Vagina (tissue), 2 donors: Measurements from ENCODE around the gene ENTPD2. TPM values are rescaled to one million over a fixed set of nuclear protein-coding genes. Genes with fewer than 3 reads are reported as not detected.

Experiments used
- DNase-seq, 2 donors: peaks; one replicate each; pipeline ENCODE4 v3.0.0-alpha.2; 2017; ENCODE audit errors: extremely low spot score in 2 of 2
- H3K27ac ChIP-seq: fragments of 200-600 bp; sonication (generic); one replicate; pipeline ENCODE4 v1.5.1; 2019
- H3K27me3 ChIP-seq: fragments of 200-600 bp; sonication (generic); one replicate; pipeline ENCODE4 v1.5.1; 2019
- H3K36me3 ChIP-seq, 2 donors: fragments of 200-600 bp; sonication (generic); one replicate each; pipeline ENCODE4 v1.5.1; 2017 to 2019
- H3K4me1 ChIP-seq: fragments of 200-600 bp; sonication (generic); one replicate; pipeline ENCODE4 v1.5.1; 2019
- H3K4me3 ChIP-seq, 2 donors: fragments of 200-600 bp; sonication (generic); 1 replicate in 1 of 2; 2 replicates in 1 of 2; pipeline ENCODE4 v1.5.1; 2016 to 2019
- H3K9me3 ChIP-seq: fragments of 200-600 bp; sonication (generic); one replicate; pipeline ENCODE4 v1.5.1; 2019
- POLR2A ChIP-seq, 2 donors: fragments of 450-650 bp; IDR thresholded peaks; one replicate each; pipeline ENCODE4 v1.6.1; 2017; ENCODE audit warnings: antibody characterized with exemption in 2 of 2, mild to moderate bottlenecking in 2 of 2, moderate library complexity in 2 of 2
- POLR2AphosphoS5 ChIP-seq, 2 donors: sonication (generic); formaldehyde crosslinking; IDR thresholded peaks; one replicate each; pipeline ENCODE4 v1.9.0; 2017; ENCODE audit warnings: antibody characterized with exemption in 2 of 2, mild to moderate bottlenecking in 2 of 2, low read depth in 1 of 2; ENCODE audit not compliant: insufficient read depth in 1 of 2
- intact Hi-C: fragments of 100-400 bp; cut with DNase I; formaldehyde crosslinking; loops from one replicate; pipeline ENCODE4 v1.15.1; 2023
- total RNA-seq: library from RNA; depleted of rRNA; stranded (reverse); fragments of >200 nt; gene quantifications from one replicate; pipeline ENCODE4 v1.2.3, GENCODE V29; 2016
- TF ChIP-seq, protein P1 (sequence below), 3 experiments: fragments of 450-650 bp in 2 of 3; fragments of 200-600 bp in 1 of 3; sonication (generic) in 1 of 3; IDR thresholded peaks; one replicate each; pipeline ENCODE4 v1.5.1; 2017 to 2019; ENCODE audit warnings: antibody characterized with exemption in 3 of 3, mild to moderate bottlenecking in 2 of 3, moderate library complexity in 2 of 3

Gene ENTPD2
- total RNA-seq, 1 donor from 2014 or later, result 4.9 TPM

DNA sequence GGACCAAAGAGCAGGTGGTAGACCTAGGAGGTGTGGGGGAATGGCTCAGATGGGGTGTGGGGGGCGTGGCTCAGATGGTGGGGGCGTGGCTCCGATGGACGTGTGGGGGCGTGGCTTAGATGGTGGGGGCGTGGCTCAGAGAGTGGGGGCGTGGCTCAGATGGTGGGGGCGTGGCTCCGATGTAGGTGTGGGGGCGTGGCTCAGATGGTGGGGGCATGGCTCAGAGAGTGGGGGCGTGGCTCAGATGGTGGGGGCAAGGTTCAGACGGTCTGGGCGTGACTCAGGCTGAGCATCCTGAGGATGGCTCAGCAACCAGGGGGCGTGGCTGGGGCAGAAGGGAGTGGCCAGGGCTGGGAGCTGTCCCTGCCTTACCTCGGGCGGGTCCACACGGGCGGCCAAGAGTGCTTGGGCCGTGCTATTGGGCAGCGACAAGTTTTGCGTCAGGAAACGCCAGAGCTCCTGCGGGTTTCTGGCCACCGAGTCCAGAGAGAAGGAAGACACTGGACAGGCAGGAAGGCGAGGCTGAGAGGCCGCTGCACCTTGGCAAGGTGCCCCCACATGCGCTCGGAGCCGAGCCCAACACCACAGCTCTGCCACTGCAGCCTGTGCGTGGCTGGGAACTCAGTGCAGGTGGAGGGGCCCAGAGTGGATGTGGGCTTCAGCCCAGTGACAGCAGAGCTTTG, 31.7 kb downstream of the ENTPD2 start:
- Histone ChIP-seq H3K9me3 (no peaks in the 10 kb centered on the region), H3K27ac (no peak overlapping the region), H3K4me1 (peaks cover 20% of the 10 kb centered on the region), H3K4me3 (no peak overlapping the region), H3K27me3 (no peaks in the 10 kb centered on the region), H3K36me3 (peaks cover 0 to 5% of the 10 kb centered on the region in 2 donors)
- no peak for DNase-seq
- no peak for TF ChIP-seq POLR2AphosphoS5 (IDR thresholded peaks at IDR 0.05; ENCODE audit: insufficient read depth in 1 of 2, low read depth in 1 of 2)
- TF ChIP-seq, protein P1, sequence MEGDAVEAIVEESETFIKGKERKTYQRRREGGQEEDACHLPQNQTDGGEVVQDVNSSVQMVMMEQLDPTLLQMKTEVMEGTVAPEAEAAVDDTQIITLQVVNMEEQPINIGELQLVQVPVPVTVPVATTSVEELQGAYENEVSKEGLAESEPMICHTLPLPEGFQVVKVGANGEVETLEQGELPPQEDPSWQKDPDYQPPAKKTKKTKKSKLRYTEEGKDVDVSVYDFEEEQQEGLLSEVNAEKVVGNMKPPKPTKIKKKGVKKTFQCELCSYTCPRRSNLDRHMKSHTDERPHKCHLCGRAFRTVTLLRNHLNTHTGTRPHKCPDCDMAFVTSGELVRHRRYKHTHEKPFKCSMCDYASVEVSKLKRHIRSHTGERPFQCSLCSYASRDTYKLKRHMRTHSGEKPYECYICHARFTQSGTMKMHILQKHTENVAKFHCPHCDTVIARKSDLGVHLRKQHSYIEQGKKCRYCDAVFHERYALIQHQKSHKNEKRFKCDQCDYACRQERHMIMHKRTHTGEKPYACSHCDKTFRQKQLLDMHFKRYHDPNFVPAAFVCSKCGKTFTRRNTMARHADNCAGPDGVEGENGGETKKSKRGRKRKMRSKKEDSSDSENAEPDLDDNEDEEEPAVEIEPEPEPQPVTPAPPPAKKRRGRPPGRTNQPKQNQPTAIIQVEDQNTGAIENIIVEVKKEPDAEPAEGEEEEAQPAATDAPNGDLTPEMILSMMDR (IDR thresholded peaks at IDR 0.05), result no peak
- TF ChIP-seq POLR2A (IDR thresholded peaks at IDR 0.05), result no peak
- intact Hi-C loops, result no loop called here

DNA sequence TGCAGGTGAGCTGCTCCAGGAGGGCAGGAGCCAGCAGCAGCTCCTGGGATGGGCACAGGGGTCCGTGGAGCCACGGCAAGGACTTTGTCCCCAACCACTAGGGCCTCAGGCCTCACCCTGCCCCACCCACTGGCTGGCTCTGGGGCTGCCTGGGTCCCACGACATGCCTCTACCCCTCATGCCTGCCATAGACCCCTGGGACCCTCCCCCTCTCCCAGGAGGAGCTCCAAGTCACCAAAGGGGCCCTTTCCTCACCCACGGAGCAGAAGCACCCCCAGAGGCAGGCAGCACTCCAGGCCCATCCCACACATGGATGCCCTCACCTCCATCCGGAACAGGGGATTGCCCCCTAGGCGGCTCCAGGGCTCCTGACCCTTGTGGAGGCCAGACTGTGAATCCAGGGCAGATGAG, 32.3 kb downstream of the ENTPD2 start:
- no peak overlapping the region for H3K4me3 ChIP-seq
- no peaks in the 10 kb centered on the region for H3K9me3 ChIP-seq
- no peaks in the 10 kb centered on the region for H3K27me3 ChIP-seq
- peaks cover 0 to 11% of the 10 kb centered on the region in 2 donors for H3K36me3 ChIP-seq
- no peak for DNase-seq
- intact Hi-C loops, result no loop called here
- peaks cover 14% of the 10 kb centered on the region for H3K4me1 ChIP-seq
- no peak overlapping the region for H3K27ac ChIP-seq
- TF ChIP-seq, protein P1 (IDR thresholded peaks at IDR 0.05), result no peak
- TF ChIP-seq POLR2AphosphoS5 (IDR thresholded peaks at IDR 0.05; ENCODE audit: insufficient read depth in 1 of 2, low read depth in 1 of 2), result no peak
- no peak for TF ChIP-seq POLR2A (IDR thresholded peaks at IDR 0.05)

DNA sequence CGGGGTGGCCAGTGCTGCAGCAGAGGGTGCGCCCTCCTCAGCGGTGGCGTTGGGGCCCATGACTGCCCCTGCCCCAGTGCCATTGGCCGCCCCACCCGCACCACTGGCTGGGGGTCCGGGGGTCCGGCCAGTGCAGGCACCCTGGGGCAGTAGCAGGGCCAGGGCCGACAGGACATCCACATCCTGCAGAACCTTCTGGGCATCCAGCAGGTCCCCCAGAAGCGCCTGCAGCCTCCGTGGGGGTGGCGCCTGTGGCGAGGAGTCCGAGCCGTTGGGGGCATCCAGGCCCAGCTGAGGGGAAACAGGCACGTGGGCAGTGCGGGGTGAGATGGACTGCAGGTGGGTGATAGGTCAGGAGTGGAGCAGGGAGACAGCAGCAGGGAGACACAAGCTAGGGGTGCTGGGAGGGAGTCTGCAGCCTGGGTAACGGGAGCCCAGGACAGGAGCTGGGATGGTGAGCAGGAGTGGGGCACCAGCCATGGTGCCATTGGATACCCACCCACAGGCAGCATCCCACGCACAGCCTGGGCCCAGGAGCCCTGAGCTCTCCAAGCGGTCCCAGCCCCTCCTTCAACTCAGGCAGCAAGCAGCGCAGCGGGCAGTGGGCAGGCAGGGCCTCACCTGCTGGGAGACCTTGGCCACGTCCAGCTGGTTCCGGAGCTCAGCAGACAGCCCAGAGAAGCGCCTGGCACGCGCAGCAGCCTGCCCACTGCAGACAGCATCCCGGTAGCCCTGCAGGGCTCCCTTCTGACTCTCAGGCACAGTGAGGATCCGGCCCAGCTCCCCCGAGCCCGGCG, 32.9 kb downstream of the ENTPD2 start:
- no peak overlapping the region for H3K4me3 ChIP-seq
- TF ChIP-seq, protein P1 (IDR thresholded peaks at IDR 0.05), result no peak
- no peak for TF ChIP-seq POLR2A (IDR thresholded peaks at IDR 0.05)
- no peak for TF ChIP-seq POLR2AphosphoS5 (IDR thresholded peaks at IDR 0.05; ENCODE audit: insufficient read depth in 1 of 2, low read depth in 1 of 2)
- H3K4me1 ChIP-seq, result peaks cover 8% of the 10 kb centered on the region
- H3K9me3 ChIP-seq, result no peaks in the 10 kb centered on the region
- H3K27me3 ChIP-seq, result no peaks in the 10 kb centered on the region
- intact Hi-C loops, result no loop called here
- H3K36me3 ChIP-seq, result peaks cover 0 to 17% of the 10 kb centered on the region in 2 donors
- no peak overlapping the region for H3K27ac ChIP-seq
- DNase-seq, result no peak

DNA sequence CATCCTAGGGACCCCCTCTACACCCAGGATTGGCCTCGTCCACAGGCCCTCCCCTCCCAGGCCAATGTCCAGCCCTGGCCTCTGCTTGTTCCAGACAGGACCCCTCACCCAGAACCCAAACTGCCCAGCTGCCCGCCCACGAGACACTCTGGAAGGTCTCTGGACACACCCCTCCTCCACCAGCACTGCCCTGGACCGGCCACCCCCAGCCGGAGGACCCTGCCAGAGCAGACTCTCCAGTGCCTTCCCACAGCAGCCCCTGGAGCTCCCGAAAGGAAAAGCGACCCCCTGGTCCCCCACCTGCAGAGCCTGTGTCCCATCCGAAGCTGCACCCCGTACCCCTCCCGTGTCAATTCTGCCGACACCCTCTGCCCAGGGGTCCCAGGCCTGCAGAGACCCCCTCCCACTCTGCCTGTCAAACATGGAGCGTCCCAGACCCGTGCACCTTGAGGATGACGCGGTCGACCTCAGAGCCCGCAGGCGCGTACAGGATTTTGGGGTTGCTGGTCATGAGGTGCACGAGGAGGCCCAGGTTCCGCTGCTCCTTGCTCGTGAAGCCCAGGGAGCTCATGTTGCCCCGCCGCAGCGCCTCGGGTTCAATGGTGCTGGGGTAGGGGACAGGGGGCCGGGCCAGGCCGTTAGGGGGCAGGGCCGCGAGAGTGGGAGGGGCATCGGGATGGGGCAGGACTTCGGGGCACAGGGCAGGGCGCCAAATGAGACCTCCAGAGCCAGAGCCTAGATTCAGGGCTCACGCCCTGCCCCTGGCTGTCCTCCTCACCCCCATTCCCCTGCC, 33.8 kb downstream of the ENTPD2 start:
- Histone ChIP-seq H3K4me1 (no peaks in the 10 kb centered on the region), H3K27ac (no peak overlapping the region), H3K27me3 (no peaks in the 10 kb centered on the region), H3K9me3 (no peaks in the 10 kb centered on the region), H3K36me3 (peaks cover 0 to 20% of the 10 kb centered on the region in 2 donors), H3K4me3 (no peak overlapping the region)
- TF ChIP-seq POLR2AphosphoS5 (IDR thresholded peaks at IDR 0.05; ENCODE audit: insufficient read depth in 1 of 2, low read depth in 1 of 2), result no peak
- TF ChIP-seq POLR2A (IDR thresholded peaks at IDR 0.05), result no peak
- TF ChIP-seq, protein P1 (IDR thresholded peaks at IDR 0.05), result no peak
- intact Hi-C loops, result no loop called here
- DNase-seq, result no peak
